ENCODE data around the gene ATP2A1.

- TF ChIP-seq CTCF (conservative IDR thresholded peaks at IDR 0.05; ENCODE audit: low read depth, low read length) = no peak
- TF ChIP-seq EZH2 (IDR thresholded peaks at IDR 0.05; ENCODE audit: borderline replicate concordance, low read depth, low read length, poor library complexity, severe bottlenecking) = no peak
These were observed 2.9 kb upstream of the ATP2A1 start for GRCh38 chr16:28875134-28876018.

Data from A673 (cell line).